LoVo (cell line): ENCODE results near the gene EMP3.

ENCODE experiments used
- DNase-seq: peaks from one replicate; pipeline ENCODE4 v3.0.0-alpha.2; 2016; ENCODE audit warnings: low spot score

EMP3 gene

GRCh38 chr19:48379058-48379457 lies 53.7 kb downstream of the EMP3 start:
- no peak for DNase-seq
